IMR-90 (cell line): ENCODE measurements around the gene GRID1. TPM values are rescaled to one million over a fixed set of nuclear protein-coding genes. Genes with fewer than 3 reads are reported as not detected.

Experiments used
- ATAC-seq: fragments of 200-7000 bp; cut with Tn5 transposase; 2 replicates; pipeline ENCODE4 v1.9.1; 2020; ENCODE audit warnings: low read depth, mild to moderate bottlenecking, moderate library complexity
- BruUV-seq: library from RNA; stranded (reverse); fragments of 400-500 nt; replicated peaks from 2 replicates; lab custom pipeline; 2021; lab: Mats Ljungman, UMichigan
- CTCF ChIA-PET: fragments of 300-600 bp; formaldehyde crosslinking; extraction: SDS; loops from one replicate; lab custom pipeline; 2021; ENCODE audit warnings: antibody characterized with exemption; lab: Yijun Ruan, JAX
- POLR2A ChIA-PET: fragments of 300-600 bp; sonication (Branson Sonifier 250); formaldehyde crosslinking; loops from one replicate; lab custom pipeline; 2022; ENCODE audit warnings: antibody characterized with exemption; ENCODE audit not compliant: unreplicated experiment; lab: Charles Lee
- DNase-seq: peaks from one replicate; pipeline ENCODE4 v3.0.0; 2013
- H2AFZ ChIP-seq: replicated peaks from 2 replicates; pipeline ENCODE3; 2013; ENCODE audit warnings: low read length, mild to moderate bottlenecking; ENCODE audit not compliant: poor library complexity
- H2AK5ac ChIP-seq: 2 replicates; pipeline ENCODE4 v1.6.1; 2013; ENCODE audit warnings: low read depth, low read length, inconsistent platforms
- H2AK9ac ChIP-seq: replicated peaks from 2 replicates; pipeline ENCODE3; 2013; ENCODE audit warnings: mild to moderate bottlenecking, low read depth, low read length, moderate library complexity; ENCODE audit not compliant: poor library complexity
- H2BK120ac ChIP-seq: 2 replicates; pipeline ENCODE4 v1.6.1; 2013; ENCODE audit warnings: low read depth, low read length, inconsistent platforms
- H2BK15ac ChIP-seq: 3 replicates; pipeline ENCODE4 v1.6.1; 2013; ENCODE audit warnings: low read depth, low read length, inconsistent platforms
- H2BK20ac ChIP-seq: 2 replicates; pipeline ENCODE4 v1.6.1; 2013; ENCODE audit warnings: low read depth, mild to moderate bottlenecking, inconsistent platforms, low read length, moderate library complexity
- H2BK5ac ChIP-seq: 2 replicates; pipeline ENCODE4 v1.6.1; 2013; ENCODE audit warnings: mild to moderate bottlenecking, low read depth, low read length, inconsistent platforms; ENCODE audit not compliant: poor library complexity, severe bottlenecking
- H3K14ac ChIP-seq: replicated peaks from 2 replicates; pipeline ENCODE4 v1.6.1; 2013; ENCODE audit warnings: low read depth, low read length, inconsistent platforms
- H3K18ac ChIP-seq: 2 replicates; pipeline ENCODE4 v1.6.1; 2013; ENCODE audit warnings: low read depth, low read length, control low read depth
- H3K23ac ChIP-seq: 2 replicates; pipeline ENCODE4 v1.6.1; 2013; ENCODE audit warnings: low read depth, low read length, inconsistent platforms
- H3K27ac ChIP-seq: 2 replicates; pipeline ENCODE4 v1.5.1; 2013; ENCODE audit warnings: mild to moderate bottlenecking, control low read depth, low read length; ENCODE audit not compliant: insufficient read depth
- H3K27me3 ChIP-seq: 2 replicates; pipeline ENCODE4 v1.6.1; 2013; ENCODE audit warnings: low read length; ENCODE audit not compliant: control insufficient read depth, insufficient read depth
- H3K36me3 ChIP-seq: 2 replicates; pipeline ENCODE4 v1.6.1; 2013; ENCODE audit warnings: low read length, mixed read lengths; ENCODE audit not compliant: control insufficient read depth, insufficient read depth
- H3K4ac ChIP-seq: 2 replicates; pipeline ENCODE4 v1.6.1; 2013; ENCODE audit warnings: low read depth, low read length, inconsistent platforms
- H3K4me1 ChIP-seq: 2 replicates; pipeline ENCODE4 v1.6.1; 2013; ENCODE audit warnings: low read length, mixed read lengths; ENCODE audit not compliant: control insufficient read depth, insufficient read depth
- H3K4me2 ChIP-seq: 2 replicates; pipeline ENCODE4 v1.6.1; 2013; ENCODE audit warnings: low read depth, mild to moderate bottlenecking, control low read depth, low read length, moderate library complexity
- H3K4me3 ChIP-seq: 2 replicates; pipeline ENCODE4 v1.5.1; 2013; ENCODE audit warnings: low read depth, mild to moderate bottlenecking, control low read depth, low read length, moderate library complexity; ENCODE audit not compliant: insufficient read depth
- H3K56ac ChIP-seq: 2 replicates; pipeline ENCODE4 v1.6.1; 2013; ENCODE audit warnings: low read length, inconsistent platforms; ENCODE audit not compliant: insufficient read depth; ENCODE audit errors: extremely low read depth
- H3K79me1 ChIP-seq, 2 experiments: 2 replicates each; pipeline ENCODE4 v1.6.1; 2013; ENCODE audit warnings: low read length in 2 of 2, inconsistent platforms in 1 of 2, low read depth in 1 of 2
- H3K9ac ChIP-seq: 2 replicates; pipeline ENCODE4 v1.6.1; 2013; ENCODE audit warnings: low read depth, low read length, control low read depth
- H3K9me1 ChIP-seq: 2 replicates; pipeline ENCODE4 v1.6.1; 2013; ENCODE audit warnings: low read length, inconsistent platforms; ENCODE audit not compliant: insufficient read depth
- H3K9me3 ChIP-seq: 2 replicates; pipeline ENCODE4 v1.6.1; 2013; ENCODE audit warnings: low read length; ENCODE audit not compliant: control insufficient read depth, insufficient read depth
- H4K20me1 ChIP-seq: 2 replicates; pipeline ENCODE4 v1.6.1; 2013; ENCODE audit warnings: low read length, inconsistent platforms; ENCODE audit not compliant: insufficient read depth
- H4K5ac ChIP-seq: 2 replicates; pipeline ENCODE4 v1.6.1; 2013; ENCODE audit warnings: mild to moderate bottlenecking, low read depth, low read length, control low read depth
- H4K8ac ChIP-seq, 2 experiments: 2 replicates each; pipeline ENCODE4 v1.6.1; 2013; ENCODE audit warnings: low read depth in 2 of 2, low read length in 2 of 2, control low read depth in 1 of 2, inconsistent platforms in 1 of 2
- H4K91ac ChIP-seq: 2 replicates; pipeline ENCODE4 v1.6.1; 2013; ENCODE audit warnings: low read depth, low read length, inconsistent platforms; ENCODE audit not compliant: insufficient read depth
- BHLHE40 ChIP-seq: fragments of 150-350 bp; IDR thresholded peaks from 2 replicates; pipeline ENCODE4 v1.6.1; 2016; ENCODE audit warnings: mild to moderate bottlenecking, low read depth, low read length
- CEBPB ChIP-seq: IDR thresholded peaks from 2 replicates; pipeline ENCODE4 v1.6.1; 2012; ENCODE audit warnings: low read depth, low read length, improper control_type of control experiment
- CHD1 ChIP-seq: IDR thresholded peaks from 2 replicates; pipeline ENCODE4 v1.6.1; 2012; ENCODE audit warnings: low read depth, low read length, improper control_type of control experiment
- MAFK ChIP-seq: IDR thresholded peaks from 2 replicates; pipeline ENCODE4 v1.6.1; 2012; ENCODE audit warnings: low read depth, low read length, improper control_type of control experiment
- POLR2A ChIP-seq: IDR thresholded peaks from 2 replicates; pipeline ENCODE4 v1.6.1; 2012; ENCODE audit warnings: mild to moderate bottlenecking, low read depth, low read length
- RAD21 ChIP-seq: IDR thresholded peaks from 2 replicates; pipeline ENCODE4 v1.6.1; 2012; ENCODE audit warnings: low read length, improper control_type of control experiment
- RCOR1 ChIP-seq: IDR thresholded peaks from 2 replicates; pipeline ENCODE4 v1.6.1; 2012; ENCODE audit warnings: mild to moderate bottlenecking, low read length, improper control_type of control experiment; ENCODE audit not compliant: insufficient replicate concordance
- RFX5 ChIP-seq: IDR thresholded peaks from 2 replicates; pipeline ENCODE4 v1.8.0; 2012; ENCODE audit warnings: low read depth, mild to moderate bottlenecking, low read length, moderate library complexity
- SMC3 ChIP-seq: fragments of 150-350 bp; IDR thresholded peaks from 2 replicates; pipeline ENCODE4 v1.6.1; 2016; ENCODE audit warnings: low read depth, mild to moderate bottlenecking, antibody characterized with exemption, low read length, moderate library complexity
- WGBS, 2 experiments: methylation state at CpG; one replicate each; pipeline versions ENCODE4 v1.1.5 to v1.1.7; 2013; ENCODE audit warnings: missing lambda C conversion rate in 2 of 2; ENCODE audit not compliant: insufficient read length in 1 of 2; ENCODE audit errors: extremely low coverage in 2 of 2; 5-methylcytosine and 5-hydroxymethylcytosine counted together
- dilution Hi-C: fragments of 300-500 bp; cut with HindIII; formaldehyde crosslinking; loops from one replicate; pipeline ENCODE4 v1.14.3; 2018; ENCODE audit warnings: low sequenced_read_pairs; ENCODE audit not compliant: unreplicated experiment
- in situ Hi-C: fragments of 300-500 bp; cut with MboI; formaldehyde crosslinking; loops from 3 replicates; pipeline ENCODE4 v1.14.3; 2019; ENCODE audit warnings: low sequenced_read_pairs, inconsistent platforms, mixed read lengths
- intact Hi-C: fragments of 100-400 bp; cut with micrococcal nuclease; formaldehyde crosslinking; loops from 2 replicates; pipeline ENCODE4 v1.10.0; 2022
- polyA plus RNA-seq, 3 experiments: library from polyadenylated mRNA; depleted of rRNA; stranded (reverse); fragments of >200 nt; gene quantifications; 2 replicates each; pipeline ENCODE4 v1.2.3, GENCODE V29; 2012; ENCODE audit warnings: low replicate concordance in 1 of 3
- total RNA-seq: library from RNA; depleted of rRNA; stranded (reverse); fragments of >200 nt; gene quantifications from 2 replicates; pipeline ENCODE4 v1.2.3, GENCODE V29; 2012
- TF ChIP-seq, protein P1 (sequence below): fragments of 150-350 bp; IDR thresholded peaks from 2 replicates; pipeline ENCODE4 v1.6.1; 2017; ENCODE audit warnings: mild to moderate bottlenecking, antibody characterized with exemption, low read length, low read depth
- TF ChIP-seq, protein P2 (sequence below): fragments of 150-350 bp; IDR thresholded peaks from 2 replicates; pipeline ENCODE4 v1.6.1; 2016; ENCODE audit warnings: low read depth, mild to moderate bottlenecking, low read length, moderate library complexity, borderline replicate concordance

GRID1 gene
- total and polyA plus RNA-seq, 2 of the 4 experiments (the other 2 are of a cell fraction): not detected

DNA sequence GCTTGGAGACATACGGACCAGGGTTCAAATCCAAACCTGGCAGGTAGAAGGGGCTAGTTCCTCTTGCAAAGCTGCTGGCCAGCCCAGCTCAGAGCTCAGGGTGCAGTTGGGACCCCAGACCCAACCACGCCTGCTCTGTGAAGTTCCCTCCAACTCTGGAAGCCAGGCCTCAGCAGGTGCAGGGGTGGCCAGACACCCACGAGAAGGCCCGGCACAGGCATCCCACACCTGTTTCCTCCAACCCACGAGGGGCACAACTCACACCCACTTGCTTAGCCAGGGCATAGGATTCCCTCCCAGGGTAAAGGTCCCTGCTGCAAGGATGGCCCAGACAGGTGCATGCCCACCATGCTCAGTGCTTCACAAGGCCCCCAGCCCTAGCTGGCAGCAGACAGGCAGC is 262.4 kb downstream of the GRID1 start:
- Histone ChIP-seq H4K91ac (no peak overlapping the region), H2AK5ac (no peak overlapping the region), H2AK9ac (no peak overlapping the region), H2AFZ (no peak overlapping the region), H3K9me3 (no peaks in the 10 kb centered on the region), H3K4ac (no peak overlapping the region), H3K4me1 (no peaks in the 10 kb centered on the region), H4K5ac (no peak overlapping the region), H2BK20ac (no peak overlapping the region), H3K23ac (no peak overlapping the region), H3K79me1 (no peaks in the 10 kb centered on the region), H3K14ac (no peak overlapping the region), H3K27ac (no peak overlapping the region), H2BK15ac (no peak overlapping the region), H3K56ac (no peak overlapping the region), H3K9ac (no peak overlapping the region), H4K20me1 (no peaks in the 10 kb centered on the region), H3K9me1 (no peaks in the 10 kb centered on the region), H2BK120ac (no peak overlapping the region), H2BK5ac (no peak overlapping the region), H3K18ac (no peak overlapping the region), H3K4me2 (no peak overlapping the region), H4K8ac (no peak overlapping the region), H3K27me3 (no peaks in the 10 kb centered on the region), H3K4me3 (no peak overlapping the region), H3K36me3 (no peaks in the 10 kb centered on the region)
- 20% methylated on average over 1 of the region's 5 CpGs; no CpG with 5 or more reads in 1 of the 2 experiments for WGBS, 2 experiments
- ATAC-seq: no peak
- ChIA-PET POLR2A (no interaction called here), CTCF (no interaction called here)
- DNase-seq: no peak
- intact Hi-C loops: no loop called here
- dilution Hi-C loops: no loop called here
- TF ChIP-seq CEBPB: no peak
- no peak for TF ChIP-seq RAD21
- TF ChIP-seq POLR2A: no peak
- TF ChIP-seq BHLHE40: no peak
- no peak for TF ChIP-seq RFX5
- no peak for TF ChIP-seq RCOR1
- TF ChIP-seq CHD1: no peak
- TF ChIP-seq, protein P1, sequence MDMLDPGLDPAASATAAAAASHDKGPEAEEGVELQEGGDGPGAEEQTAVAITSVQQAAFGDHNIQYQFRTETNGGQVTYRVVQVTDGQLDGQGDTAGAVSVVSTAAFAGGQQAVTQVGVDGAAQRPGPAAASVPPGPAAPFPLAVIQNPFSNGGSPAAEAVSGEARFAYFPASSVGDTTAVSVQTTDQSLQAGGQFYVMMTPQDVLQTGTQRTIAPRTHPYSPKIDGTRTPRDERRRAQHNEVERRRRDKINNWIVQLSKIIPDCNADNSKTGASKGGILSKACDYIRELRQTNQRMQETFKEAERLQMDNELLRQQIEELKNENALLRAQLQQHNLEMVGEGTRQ: no peak
- TF ChIP-seq, protein P2, sequence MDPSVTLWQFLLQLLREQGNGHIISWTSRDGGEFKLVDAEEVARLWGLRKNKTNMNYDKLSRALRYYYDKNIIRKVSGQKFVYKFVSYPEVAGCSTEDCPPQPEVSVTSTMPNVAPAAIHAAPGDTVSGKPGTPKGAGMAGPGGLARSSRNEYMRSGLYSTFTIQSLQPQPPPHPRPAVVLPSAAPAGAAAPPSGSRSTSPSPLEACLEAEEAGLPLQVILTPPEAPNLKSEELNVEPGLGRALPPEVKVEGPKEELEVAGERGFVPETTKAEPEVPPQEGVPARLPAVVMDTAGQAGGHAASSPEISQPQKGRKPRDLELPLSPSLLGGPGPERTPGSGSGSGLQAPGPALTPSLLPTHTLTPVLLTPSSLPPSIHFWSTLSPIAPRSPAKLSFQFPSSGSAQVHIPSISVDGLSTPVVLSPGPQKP: no peak
- TF ChIP-seq MAFK: no peak
- TF ChIP-seq SMC3: no peak
- BruUV-seq: no TSS peak
- in situ Hi-C loops: no loop called here
